Spleen (tissue), 11 donors: ENCODE measurements around the gene PIGV. TPM values are rescaled to one million over a fixed set of nuclear protein-coding genes. Genes with fewer than 3 reads are reported as not detected.

Source experiments
- DNase-seq: peaks from one replicate; pipeline ENCODE4 v3.0.0-alpha.2; 2020
- H3K27ac ChIP-seq, 8 donors: fragments of 200-600 bp; sonication (generic) in 7 of 8; 1 replicate in 4 of 8; 2 replicates in 4 of 8; pipeline versions ENCODE4 v1.5.0 to v1.8.0; 2016 to 2021; ENCODE audit warnings: inconsistent platforms in 4 of 8, mild to moderate bottlenecking in 4 of 8, moderate library complexity in 1 of 8
- H3K27me3 ChIP-seq, 7 donors: fragments of 200-600 bp; sonication (generic) in 6 of 7; replicated peaks in 1 of 7; 1 replicate in 4 of 7; 2 replicates in 3 of 7; pipeline versions ENCODE4 v1.5.0 to v1.8.0; 2016 to 2021; ENCODE audit warnings: inconsistent platforms in 3 of 7, mild to moderate bottlenecking in 1 of 7
- H3K36me3 ChIP-seq, 6 donors: fragments of 200-600 bp; sonication (generic) in 5 of 6; 1 replicate in 4 of 6; 2 replicates in 2 of 6; pipeline versions ENCODE4 v1.5.0 to v1.8.0; 2016 to 2021; ENCODE audit warnings: inconsistent platforms in 2 of 6
- H3K4me1 ChIP-seq, 6 donors: fragments of 200-600 bp; sonication (generic) in 5 of 6; 1 replicate in 3 of 6; 2 replicates in 3 of 6; pipeline versions ENCODE4 v1.5.0 to v1.8.0; 2016 to 2021; ENCODE audit warnings: inconsistent platforms in 3 of 6
- H3K4me3 ChIP-seq, 8 donors: fragments of 200-600 bp; sonication (generic) in 7 of 8; 1 replicate in 4 of 8; 2 replicates in 4 of 8; pipeline versions ENCODE4 v1.5.0 to v1.8.0; 2016 to 2021; ENCODE audit warnings: inconsistent platforms in 4 of 8, mild to moderate bottlenecking in 4 of 8, moderate library complexity in 2 of 8
- H3K9me3 ChIP-seq, 8 donors: fragments of 200-600 bp; sonication (generic) in 7 of 8; 1 replicate in 4 of 8; 2 replicates in 4 of 8; pipeline versions ENCODE4 v1.5.0 to v1.8.0; 2016 to 2021; ENCODE audit warnings: inconsistent platforms in 4 of 8
- POLR2A ChIP-seq, 3 donors: fragments of 450-650 bp; IDR thresholded peaks; one replicate each; pipeline ENCODE4 v1.5.1; 2017; ENCODE audit warnings: antibody characterized with exemption in 3 of 3, mild to moderate bottlenecking in 1 of 3
- POLR2AphosphoS5 ChIP-seq, 3 donors: sonication (generic); formaldehyde crosslinking; IDR thresholded peaks; one replicate each; pipeline ENCODE4 v1.5.1; 2017; ENCODE audit warnings: antibody characterized with exemption in 3 of 3
- WGBS, 5 donors: extraction: QIAGEN DNeasy Blood & Tissue Kit in 3 of 5; methylation state at CpG; one replicate each; pipeline versions ENCODE4 v1.1.5 to v1.1.7; 2013 to 2018; 5-methylcytosine and 5-hydroxymethylcytosine counted together
- intact Hi-C: fragments of 100-400 bp; cut with DNase I; formaldehyde crosslinking; loops from one replicate; pipeline ENCODE4 v1.15.0; 2023; ENCODE audit warnings: low total_unique reads
- polyA plus RNA-seq, 3 donors: library from polyadenylated mRNA; stranded (reverse); fragments of 200-250 nt; gene quantifications; one replicate each; pipeline ENCODE4 v1.2.1, GENCODE V29; 2013
- total RNA-seq, 7 donors: library from RNA; depleted of rRNA in 3 of 7; stranded (reverse); fragments of >200 nt in 3 of 7; fragmentation: NEBNext Ultra II Directional in 4 of 7; extraction: Animal tissue kit (Norgen Biotek cat#: 25700) in 4 of 7; gene quantifications; one replicate each; pipeline versions ENCODE4 v1.1.0 to v1.2.1, GENCODE V29; 2016 to 2021
- TF ChIP-seq, protein P1 (sequence below), 11 experiments: fragments of 200-600 bp in 7 of 11; fragments of 450-650 bp in 4 of 11; sonication (generic) in 4 of 11; IDR thresholded peaks in 8 of 11; conservative IDR thresholded peaks in 3 of 11; 1 replicate in 7 of 11; 2 replicates in 4 of 11; pipeline versions ENCODE4 v1.4.0 to v1.8.0; 2016 to 2021; ENCODE audit warnings: antibody characterized with exemption in 11 of 11, inconsistent platforms in 4 of 11, mild to moderate bottlenecking in 1 of 11
- donor health status: healthy with polysubstance abuse.
- donor health status: DM: no; HTN: no; CAD: no; lungs with moderate emphysema.
- donor health status: DM: no; HTN: no; CAD: no.
- donor health status: Bipolar disorder and iron deficiency.
- donor health status: healthy.
- donor health status: DM: no; HTN: no; CAD: no.
- donor health status: DM: yes; HTN: yes; CAD: no.

Gene PIGV
- total and polyA plus RNA-seq, 10 donors, result 4.8 to 21.8 (median 10.3) TPM

DNA sequence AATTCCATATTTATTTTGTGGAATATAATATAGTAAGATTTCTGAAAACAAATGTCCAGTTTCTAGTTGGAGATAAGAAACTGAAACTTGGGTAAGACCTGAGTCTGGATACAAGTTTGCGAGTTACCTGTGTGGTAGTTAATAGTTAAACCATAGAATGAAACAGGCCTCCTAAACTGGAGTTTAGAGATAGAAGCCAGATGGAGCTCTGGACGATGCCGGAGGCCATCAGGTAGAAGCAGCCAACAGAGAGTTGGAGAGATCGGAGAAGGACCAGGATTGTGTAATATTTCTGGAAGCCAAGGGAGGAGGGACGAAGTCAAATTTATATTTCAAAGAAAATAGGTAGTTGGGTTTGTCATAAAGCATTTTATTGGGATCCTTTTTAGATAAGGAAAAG, 46.8 kb upstream of the PIGV start:
- H3K36me3 ChIP-seq, result peaks cover 0 to 83% (median 43%) of the 10 kb centered on the region in 6 donors
- TF ChIP-seq, protein P1, sequence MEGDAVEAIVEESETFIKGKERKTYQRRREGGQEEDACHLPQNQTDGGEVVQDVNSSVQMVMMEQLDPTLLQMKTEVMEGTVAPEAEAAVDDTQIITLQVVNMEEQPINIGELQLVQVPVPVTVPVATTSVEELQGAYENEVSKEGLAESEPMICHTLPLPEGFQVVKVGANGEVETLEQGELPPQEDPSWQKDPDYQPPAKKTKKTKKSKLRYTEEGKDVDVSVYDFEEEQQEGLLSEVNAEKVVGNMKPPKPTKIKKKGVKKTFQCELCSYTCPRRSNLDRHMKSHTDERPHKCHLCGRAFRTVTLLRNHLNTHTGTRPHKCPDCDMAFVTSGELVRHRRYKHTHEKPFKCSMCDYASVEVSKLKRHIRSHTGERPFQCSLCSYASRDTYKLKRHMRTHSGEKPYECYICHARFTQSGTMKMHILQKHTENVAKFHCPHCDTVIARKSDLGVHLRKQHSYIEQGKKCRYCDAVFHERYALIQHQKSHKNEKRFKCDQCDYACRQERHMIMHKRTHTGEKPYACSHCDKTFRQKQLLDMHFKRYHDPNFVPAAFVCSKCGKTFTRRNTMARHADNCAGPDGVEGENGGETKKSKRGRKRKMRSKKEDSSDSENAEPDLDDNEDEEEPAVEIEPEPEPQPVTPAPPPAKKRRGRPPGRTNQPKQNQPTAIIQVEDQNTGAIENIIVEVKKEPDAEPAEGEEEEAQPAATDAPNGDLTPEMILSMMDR (IDR thresholded peaks at IDR 0.05 in 8 of 11, conservative IDR thresholded peaks at IDR 0.05 in 3 of 11), result no peak
- no peak for TF ChIP-seq POLR2AphosphoS5 (IDR thresholded peaks at IDR 0.05)
- TF ChIP-seq POLR2A (IDR thresholded peaks at IDR 0.05), result no peak
- H3K27me3 ChIP-seq, result no peaks in the 10 kb centered on the region
- intact Hi-C loops, result loop anchor here (10.0 kb wide), 1 partner anchor 46 kb away; the partner anchor contains the start of gene ARID1A
- peaks cover 49 to 92% (median 80%) of the 10 kb centered on the region in 6 donors for H3K4me1 ChIP-seq
- H3K9me3 ChIP-seq, result no peaks in the 10 kb centered on the region
- WGBS, 5 donors, result 75 to 85% (median 79%) methylated on average over 5 of the region's 5 CpGs
- peak overlapping the region in 6 of 8 donors; percentile 51 to 94 (median 90) for H3K27ac ChIP-seq
- no peak for DNase-seq
- no peak overlapping the region for H3K4me3 ChIP-seq

DNA sequence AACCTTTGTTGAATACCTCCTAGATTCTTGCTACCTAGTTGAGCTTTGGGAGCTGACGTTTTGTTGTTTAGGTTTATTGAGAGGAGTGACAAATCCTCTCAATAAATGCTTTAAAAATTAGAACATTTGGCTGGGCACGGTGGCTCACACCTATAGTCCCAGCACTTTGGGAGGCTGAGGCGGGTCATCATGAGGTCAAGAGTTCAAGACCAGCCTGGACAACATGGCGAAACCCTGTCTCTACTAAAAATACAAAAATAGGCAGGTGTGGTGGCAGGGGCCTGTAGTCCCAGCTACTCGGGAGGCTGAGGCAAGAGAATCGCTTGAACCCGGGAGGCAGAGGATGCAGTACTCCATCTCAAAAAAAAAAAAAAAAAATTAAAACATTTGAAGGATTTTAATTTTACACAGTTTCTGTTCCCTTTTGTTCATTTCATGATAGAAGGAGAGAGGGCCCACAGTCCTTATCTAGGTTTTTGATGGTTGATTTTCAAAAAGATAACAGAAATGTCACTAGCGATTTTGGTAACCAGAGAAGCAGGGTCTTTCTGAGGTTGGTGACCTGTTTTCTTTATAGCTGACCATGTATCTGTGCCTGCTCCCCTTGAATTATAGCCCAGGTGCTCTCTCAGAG, 44.2 kb upstream of the PIGV start:
- Histone ChIP-seq H3K4me1 (peaks cover 56 to 100% (median 94%) of the 10 kb centered on the region in 6 donors), H3K27me3 (no peaks in the 10 kb centered on the region), H3K9me3 (no peaks in the 10 kb centered on the region), H3K36me3 (peaks cover 0 to 83% (median 22%) of the 10 kb centered on the region in 6 donors), H3K27ac (peak overlapping the region; percentile 89 to 94 (median 90)), H3K4me3 (peak overlapping the region in 2 of 8 donors; percentile 10 to 50)
- intact Hi-C loops, result loop anchor here (10.0 kb wide), 1 partner anchor 49 kb away; the partner anchor contains the start of gene ARID1A
- WGBS, 5 donors, result 57 to 64% (median 60%) methylated on average over 8 of the region's 8 CpGs
- TF ChIP-seq, protein P1 (IDR thresholded peaks at IDR 0.05 in 8 of 11, conservative IDR thresholded peaks at IDR 0.05 in 3 of 11), result no peak
- peak in 1 of 3 donors; percentile 46 for TF ChIP-seq POLR2A (IDR thresholded peaks at IDR 0.05)
- DNase-seq, result no peak

DNA sequence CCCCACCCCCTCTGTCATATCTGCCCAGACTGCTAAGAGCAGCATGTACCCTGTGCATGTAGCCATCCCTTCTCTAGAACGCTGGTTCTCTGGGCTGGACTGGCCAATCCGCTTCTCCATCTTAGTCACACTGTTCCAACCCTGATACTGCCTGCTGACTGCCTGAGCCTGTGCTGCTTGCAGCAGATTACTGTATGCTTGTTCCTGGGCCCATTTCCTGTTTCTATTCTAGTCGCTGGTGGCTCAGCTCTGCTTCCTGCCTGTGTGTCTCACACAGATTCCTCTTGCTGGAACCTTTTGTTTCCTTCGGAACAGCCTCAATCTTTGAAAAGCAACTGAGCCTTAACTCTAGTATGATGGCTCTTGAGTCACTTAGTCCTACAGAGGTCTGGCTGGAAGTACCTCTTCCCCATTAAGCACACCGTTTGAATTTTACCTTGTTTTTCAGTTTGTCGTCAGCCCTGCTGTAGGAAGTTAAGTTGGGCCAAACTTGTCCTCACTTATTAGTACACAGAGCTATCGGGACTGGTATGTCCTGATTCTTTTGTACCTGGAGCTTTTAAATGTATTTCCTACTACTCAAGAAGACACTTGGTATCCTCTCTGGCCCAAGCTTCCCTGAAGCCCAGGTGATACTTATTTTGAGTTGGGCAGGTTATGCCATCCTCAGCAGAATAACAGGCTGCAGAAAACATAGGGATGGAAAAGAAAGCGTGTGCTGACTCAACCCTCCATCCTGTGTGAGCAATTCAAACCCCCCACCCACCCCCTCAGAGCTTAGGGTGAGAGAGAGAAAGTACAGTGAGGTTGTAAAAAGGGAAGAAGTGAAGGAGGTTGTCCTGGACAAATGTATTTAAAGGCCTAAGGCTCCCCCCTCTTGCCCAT, 43.4 kb upstream of the PIGV start:
- peak; percentile 93 for DNase-seq
- intact Hi-C loops, result loop anchor here (10.0 kb wide), 1 partner anchor 50 kb away; the partner anchor contains the start of gene ARID1A
- TF ChIP-seq POLR2AphosphoS5 (IDR thresholded peaks at IDR 0.05), result peak in 2 of 3 donors; percentile 81 to 96
- no peak for TF ChIP-seq POLR2A (IDR thresholded peaks at IDR 0.05)
- TF ChIP-seq, protein P1 (IDR thresholded peaks at IDR 0.05 in 8 of 11, conservative IDR thresholded peaks at IDR 0.05 in 3 of 11), result no peak
- Histone ChIP-seq H3K27ac (peak overlapping the region; percentile 89 to 94 (median 90)), H3K27me3 (no peaks in the 10 kb centered on the region), H3K4me1 (peaks cover 49 to 100% (median 93%) of the 10 kb centered on the region in 6 donors), H3K4me3 (peak overlapping the region in 4 of 8 donors; percentile 4 to 50 (median 11)), H3K36me3 (peaks cover 0 to 83% (median 23%) of the 10 kb centered on the region in 6 donors), H3K9me3 (no peaks in the 10 kb centered on the region)
- 11 to 16% (median 11%) methylated on average over 8 of the region's 8 CpGs for WGBS, 5 donors
